ENCODE data around the gene GPANK1.

GPANK1 gene

GRCh38 chr6:31655349-31656237 lies 9.2 kb downstream of the GPANK1 start, which contains the start of gene APOM:
TSS of gene APOM (plus strand) at chr6:31655894. CDS start at chr6:31655967, 73 bp downstream.
- no peak for TF ChIP-seq CTCF (IDR thresholded peaks at IDR 0.05; ENCODE audit: extremely low read depth, missing control alignments)
- no peak for DNase-seq (ENCODE audit: low spot score)

GRCh38 chr6:31654574-31655348 lies 10.0 kb downstream of the GPANK1 start:
- DNase-seq (ENCODE audit: low spot score) = no peak
- TF ChIP-seq CTCF (IDR thresholded peaks at IDR 0.05; ENCODE audit: extremely low read depth, missing control alignments) = no peak

GRCh38 chr6:31652925-31653724 lies 11.7 kb downstream of the GPANK1 start:
- DNase-seq (ENCODE audit: low spot score) = peak; percentile 92
- TF ChIP-seq CTCF (IDR thresholded peaks at IDR 0.05; ENCODE audit: extremely low read depth, missing control alignments) = no peak

GRCh38 chr6:31651602-31652191 lies 13.1 kb downstream of the GPANK1 start:
- peak; percentile 73 for DNase-seq (ENCODE audit: low spot score)
- no peak for TF ChIP-seq CTCF (IDR thresholded peaks at IDR 0.05; ENCODE audit: extremely low read depth, missing control alignments)

GRCh38 chr6:31645325-31645724 lies 19.5 kb downstream of the GPANK1 start:
- no peak for TF ChIP-seq CTCF (IDR thresholded peaks at IDR 0.05; ENCODE audit: extremely low read depth, missing control alignments)
- DNase-seq (ENCODE audit: low spot score) = no peak

GRCh38 chr6:31643818-31644454 lies 20.9 kb downstream of the GPANK1 start:
- TF ChIP-seq CTCF (IDR thresholded peaks at IDR 0.05; ENCODE audit: extremely low read depth, missing control alignments) = no peak
- no peak for DNase-seq (ENCODE audit: low spot score)

All from GM20000 (cell line).